NCI-H2196 (cell line): ENCODE results near the gene STK17A.
A peak's percentile ranks its signal among the peaks of the same experiment; 100 is the strongest.
"Not testable (repeated sequence)": the region's sequence is repeated elsewhere in the genome, so short reads cannot be mapped to it uniquely, and the experiment has no call there.

Experiments
- DNase-seq: peaks from one replicate; lab custom pipeline; 2025; ENCODE audit not compliant: unreplicated experiment; lab: John Stamatoyannopoulos, UW

The STK17A gene

GRCh38 chr7:43565786-43566185 is 17.1 kb upstream of the STK17A start:
- DNase-seq = no peak

- DNase-seq = no peak
Observed at GRCh38 chr7:43568529-43568928, 14.4 kb upstream of the STK17A start.

GRCh38 chr7:43569424-43569823 is 13.5 kb upstream of the STK17A start:
- DNase-seq = no peak

GRCh38 chr7:43570688-43571365 is 12.1 kb upstream of the STK17A start:
- DNase-seq = no peak

- no peak for DNase-seq
Observed at GRCh38 chr7:43572516-43573049, 10.3 kb upstream of the STK17A start.

- not testable (repeated sequence) for DNase-seq
Observed at GRCh38 chr7:43573832-43574231, 9.1 kb upstream of the STK17A start.

DNA sequence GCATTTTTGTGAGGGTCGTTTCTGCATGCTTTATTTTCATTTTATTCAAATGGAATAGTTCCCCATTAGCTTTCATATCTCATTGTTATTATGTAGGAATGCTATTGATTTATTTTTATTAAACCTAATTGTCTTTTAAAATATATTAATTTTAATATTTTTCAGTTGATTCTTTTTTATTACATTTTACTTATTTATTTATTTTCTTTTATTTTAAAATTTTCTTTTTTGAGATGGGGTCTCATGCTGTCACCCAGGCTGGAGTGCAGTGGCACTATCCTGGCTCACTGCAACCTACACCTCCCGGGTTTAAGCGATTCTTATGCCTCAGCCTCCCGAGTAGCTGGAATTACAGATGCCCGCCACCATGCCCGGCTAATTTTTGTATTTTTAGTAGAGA is 7.4 kb upstream of the STK17A start:
- no peak for DNase-seq

DNA sequence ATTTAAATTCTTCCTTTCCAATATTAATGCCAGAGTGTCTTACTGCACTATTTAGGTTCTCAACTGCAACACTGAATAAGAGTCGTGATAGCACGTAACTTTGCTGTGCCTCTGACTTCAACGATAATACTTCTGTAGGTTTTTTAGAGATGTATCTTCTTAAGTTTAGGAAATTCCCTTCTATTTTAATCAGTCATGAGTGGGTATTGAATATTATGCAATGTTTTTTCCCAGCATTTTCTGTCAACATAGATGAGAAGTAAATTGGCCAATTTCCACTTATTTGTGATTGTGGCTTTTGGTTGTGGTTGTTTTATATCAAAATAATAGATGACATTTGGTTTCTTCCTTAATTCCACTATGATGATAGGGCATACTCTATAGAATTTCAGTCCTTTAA is 6.7 kb upstream of the STK17A start:
- DNase-seq = no peak

- no peak for DNase-seq
Observed at GRCh38 chr7:43577485-43577951, 5.4 kb upstream of the STK17A start.

GRCh38 chr7:43583424-43584194 is 701 bp downstream of the STK17A start:
- DNase-seq = peak; percentile 45

GRCh38 chr7:43584195-43584586 is 1.3 kb downstream of the STK17A start:
- no peak for DNase-seq

- DNase-seq = not testable (repeated sequence)
Observed at GRCh38 chr7:43584733-43585132, 1.8 kb downstream of the STK17A start.

DNA sequence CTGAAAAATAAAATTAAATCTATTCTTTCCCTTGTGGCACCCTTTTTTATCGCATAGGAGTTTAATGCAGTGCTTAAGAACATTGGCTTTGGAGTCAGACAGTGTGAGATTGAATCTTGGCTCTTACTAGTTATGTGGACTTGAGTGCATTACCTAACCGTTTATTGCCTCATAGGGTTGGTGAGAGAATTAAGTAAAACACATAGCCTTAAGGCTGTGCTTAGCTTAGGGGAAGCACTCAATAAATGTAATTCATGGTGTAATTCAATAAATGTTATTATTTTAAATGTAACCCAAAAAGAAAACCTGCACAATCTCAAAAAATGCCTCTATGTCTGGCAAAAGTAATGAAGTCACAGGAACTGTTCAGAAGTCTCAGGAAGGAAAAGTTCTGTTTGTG is 2.7 kb downstream of the STK17A start:
- DNase-seq = no peak

DNA sequence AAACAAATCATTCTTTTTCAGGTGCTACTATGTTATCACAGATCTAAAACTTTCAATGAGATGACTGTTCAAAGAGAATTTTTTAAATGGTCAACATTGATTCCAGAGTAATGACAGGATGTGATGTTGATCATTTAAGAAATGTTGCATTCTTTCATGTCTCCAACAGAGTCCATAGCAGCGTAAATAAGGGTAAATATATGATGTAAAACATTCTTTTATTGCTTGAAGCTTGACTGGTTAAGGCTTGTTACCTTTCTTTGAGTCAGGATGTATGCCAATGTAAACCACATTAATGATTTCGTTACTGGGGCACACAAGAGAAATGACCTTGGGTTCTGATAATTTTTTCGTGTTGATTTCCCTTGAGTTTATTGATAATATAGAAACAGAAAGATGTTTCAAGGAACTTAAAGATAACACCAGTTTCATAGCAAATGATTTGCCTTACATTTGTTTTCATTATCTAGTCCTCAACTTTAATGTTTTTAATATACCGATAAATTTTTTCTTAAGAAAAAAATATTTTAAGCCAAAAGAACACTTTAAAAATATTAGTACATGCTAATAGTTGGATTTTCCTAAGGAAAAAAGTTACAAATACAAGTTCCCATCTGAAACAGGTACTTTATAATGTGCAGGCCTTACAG is 3.5 kb downstream of the STK17A start:
- no peak for DNase-seq

DNA sequence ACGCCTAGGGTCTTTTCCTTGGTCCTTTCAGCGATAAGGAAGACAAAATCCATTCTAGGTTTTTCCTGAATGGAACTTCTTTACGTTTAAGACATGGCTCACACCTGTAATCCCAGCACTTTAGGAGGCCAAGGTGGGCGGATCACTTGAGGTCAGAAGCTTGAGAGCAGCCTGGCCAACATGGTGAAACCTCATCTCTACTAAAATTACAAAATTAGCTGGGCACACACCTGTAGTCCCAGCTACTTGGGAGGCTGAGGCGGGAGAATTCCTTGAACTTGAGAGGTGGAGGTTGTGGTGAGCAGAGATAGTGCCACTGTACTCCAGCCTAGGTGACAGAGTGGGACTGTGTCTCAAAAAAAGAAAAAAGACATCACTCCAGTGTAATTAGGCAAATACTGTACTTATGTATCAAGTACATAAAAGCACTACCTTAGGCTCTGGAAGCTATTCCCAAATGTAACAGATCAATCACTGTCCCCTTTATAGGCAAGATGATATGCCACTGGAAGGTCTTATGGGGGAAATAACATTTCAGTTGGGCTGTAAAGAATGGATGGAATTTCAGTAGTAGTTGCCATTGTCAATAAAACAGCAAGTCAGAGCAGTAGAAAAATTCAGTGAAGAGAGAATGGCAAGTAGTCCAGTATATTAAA is 5.7 kb downstream of the STK17A start:
- no peak for DNase-seq

DNA sequence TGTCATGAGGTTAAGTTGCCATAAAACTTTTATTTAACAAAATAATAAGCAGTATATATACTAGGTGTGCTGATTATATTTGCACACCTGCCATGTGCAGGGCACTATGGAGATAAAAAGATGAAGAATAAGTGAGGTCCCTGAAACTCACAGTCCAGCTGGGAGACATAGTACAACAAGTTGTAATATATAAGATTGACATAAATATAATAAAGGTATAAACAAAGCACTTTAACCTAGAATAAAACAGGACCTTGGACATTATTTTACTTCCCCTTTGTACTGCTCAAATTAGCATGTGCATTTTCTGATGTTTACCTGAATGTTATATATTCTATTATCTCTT is 6.2 kb downstream of the STK17A start:
- DNase-seq = no peak

GRCh38 chr7:43589728-43590127 is 6.8 kb downstream of the STK17A start:
- DNase-seq = no peak

DNA sequence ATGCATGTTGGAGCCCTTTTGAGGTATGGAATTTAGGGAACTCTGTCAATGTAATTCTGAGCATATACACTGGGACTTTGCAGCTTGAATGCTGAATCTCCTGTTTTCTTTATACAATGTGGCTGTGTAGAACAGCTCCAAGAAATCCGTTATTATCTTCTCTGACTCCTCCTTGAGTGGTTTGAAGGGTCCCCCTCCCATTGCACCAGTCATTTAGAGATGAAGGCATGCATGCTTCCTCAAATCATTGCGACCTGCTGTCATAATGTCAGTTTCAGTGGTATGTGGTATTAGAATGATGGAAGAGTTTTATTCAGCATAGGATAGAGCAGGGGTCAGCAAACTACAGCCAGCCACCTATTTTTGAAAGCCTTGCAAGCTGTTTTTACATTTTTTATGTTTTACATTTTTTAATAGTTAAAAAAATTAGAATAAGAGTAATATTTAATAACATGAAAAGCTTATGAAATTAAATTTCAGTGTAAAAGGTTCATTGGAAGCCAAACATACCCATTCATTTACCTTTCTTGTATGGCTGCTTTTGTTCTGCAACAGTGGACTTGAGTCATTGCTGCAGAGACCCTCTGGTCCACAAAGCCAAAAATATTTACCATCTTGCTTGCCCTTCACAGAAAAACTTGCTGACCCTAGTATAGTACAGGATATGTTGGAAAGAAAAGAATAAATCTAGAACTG is 8.1 kb downstream of the STK17A start:
- no peak for DNase-seq

DNA sequence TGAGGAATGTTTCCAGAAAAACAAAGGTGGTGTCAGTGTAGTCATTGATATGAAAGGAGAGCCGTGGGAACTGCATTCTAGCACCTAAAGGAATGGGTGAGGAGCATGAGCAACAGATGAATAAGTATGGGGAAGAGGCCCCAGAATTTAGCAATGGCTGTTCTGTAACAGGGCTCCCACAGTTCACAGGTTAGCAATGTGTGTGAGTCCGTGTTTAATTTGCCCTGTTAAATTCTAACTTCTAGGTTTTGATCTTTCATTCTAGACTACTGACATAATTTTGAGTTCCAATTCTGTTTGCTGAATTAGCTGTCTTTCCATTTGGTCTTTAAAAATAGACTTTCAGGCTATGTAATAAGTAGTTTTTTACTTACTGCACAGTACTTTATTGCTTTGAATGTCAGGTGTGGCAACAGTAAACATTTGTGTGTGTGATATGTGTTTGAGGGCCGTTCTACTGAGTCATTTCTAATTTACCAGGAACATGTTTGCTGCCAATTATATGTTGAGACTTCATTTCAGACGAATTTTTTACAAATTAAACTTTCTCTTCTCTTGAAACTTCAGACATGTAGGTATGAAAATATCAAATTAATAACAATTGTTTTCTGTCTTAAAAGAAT is 8.8 kb downstream of the STK17A start:
- no peak for DNase-seq

DNA sequence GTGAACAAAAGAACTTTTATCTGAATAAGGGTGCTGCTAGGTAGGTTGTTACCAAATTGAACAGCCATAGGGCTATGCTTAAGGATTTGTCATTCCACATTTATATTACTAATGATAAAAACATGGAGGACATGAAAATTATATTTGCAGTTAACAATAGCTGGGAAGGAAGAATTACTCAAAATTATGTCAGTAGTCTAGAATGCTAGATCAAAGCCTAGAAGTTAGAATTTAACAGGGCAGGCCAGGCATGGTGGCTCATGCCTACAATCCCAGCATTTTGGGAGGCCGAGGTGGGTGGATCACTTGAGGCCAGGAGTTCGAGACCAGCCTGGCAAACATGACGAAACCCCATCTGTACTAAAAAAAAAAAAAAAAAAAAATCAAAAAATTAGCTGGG is 9.4 kb downstream of the STK17A start:
- no peak for DNase-seq
